ENCODE results near the gene ATP5PF. TPM values are rescaled to one million over a fixed set of nuclear protein-coding genes. Genes with fewer than 3 reads are reported as not detected.

The ATP5PF gene
- total and polyA plus RNA-seq, 8 donors: 35.5 to 158 (median 56.0) TPM

DNA sequence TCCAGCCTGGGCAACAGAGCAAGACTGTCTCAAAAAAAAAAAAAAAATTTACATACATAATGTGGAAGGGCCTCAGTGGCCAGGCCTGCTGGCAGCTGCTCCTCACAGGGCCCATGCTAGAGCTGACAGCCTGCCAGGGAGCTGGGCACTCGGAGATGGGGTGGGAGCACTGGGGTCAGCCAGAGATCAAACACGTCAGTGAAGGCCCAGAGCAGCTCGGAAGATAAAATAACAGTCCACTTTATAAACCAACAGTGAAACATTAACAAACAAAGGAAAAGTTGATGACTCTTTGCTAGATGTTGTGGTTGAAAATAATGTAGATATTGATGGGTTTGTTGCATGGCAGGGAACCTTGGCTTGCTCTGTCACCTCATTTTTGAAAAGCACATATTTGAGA lies 42.7 kb downstream of the ATP5PF start:
- no peaks in the 10 kb centered on the region for H3K27me3 ChIP-seq
- no peak for FAIRE-seq
- WGBS, 2 donors: 75 to 91% methylated on average over 3 of the region's 3 CpGs
- no peak overlapping the region for H3K27ac ChIP-seq
- no peaks in the 10 kb centered on the region for H3K36me3 ChIP-seq
- H3K9me3 ChIP-seq: no peaks in the 10 kb centered on the region
- no peak for DNase-seq
- no peak overlapping the region for H3K4me3 ChIP-seq
- ATAC-seq: no peak
- intact Hi-C loops (cut with DNase I): no loop called here
- H3K4me1 ChIP-seq: no peaks in the 10 kb centered on the region
- TF ChIP-seq, protein P1, sequence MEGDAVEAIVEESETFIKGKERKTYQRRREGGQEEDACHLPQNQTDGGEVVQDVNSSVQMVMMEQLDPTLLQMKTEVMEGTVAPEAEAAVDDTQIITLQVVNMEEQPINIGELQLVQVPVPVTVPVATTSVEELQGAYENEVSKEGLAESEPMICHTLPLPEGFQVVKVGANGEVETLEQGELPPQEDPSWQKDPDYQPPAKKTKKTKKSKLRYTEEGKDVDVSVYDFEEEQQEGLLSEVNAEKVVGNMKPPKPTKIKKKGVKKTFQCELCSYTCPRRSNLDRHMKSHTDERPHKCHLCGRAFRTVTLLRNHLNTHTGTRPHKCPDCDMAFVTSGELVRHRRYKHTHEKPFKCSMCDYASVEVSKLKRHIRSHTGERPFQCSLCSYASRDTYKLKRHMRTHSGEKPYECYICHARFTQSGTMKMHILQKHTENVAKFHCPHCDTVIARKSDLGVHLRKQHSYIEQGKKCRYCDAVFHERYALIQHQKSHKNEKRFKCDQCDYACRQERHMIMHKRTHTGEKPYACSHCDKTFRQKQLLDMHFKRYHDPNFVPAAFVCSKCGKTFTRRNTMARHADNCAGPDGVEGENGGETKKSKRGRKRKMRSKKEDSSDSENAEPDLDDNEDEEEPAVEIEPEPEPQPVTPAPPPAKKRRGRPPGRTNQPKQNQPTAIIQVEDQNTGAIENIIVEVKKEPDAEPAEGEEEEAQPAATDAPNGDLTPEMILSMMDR (IDR thresholded peaks at IDR 0.05): no peak

DNA sequence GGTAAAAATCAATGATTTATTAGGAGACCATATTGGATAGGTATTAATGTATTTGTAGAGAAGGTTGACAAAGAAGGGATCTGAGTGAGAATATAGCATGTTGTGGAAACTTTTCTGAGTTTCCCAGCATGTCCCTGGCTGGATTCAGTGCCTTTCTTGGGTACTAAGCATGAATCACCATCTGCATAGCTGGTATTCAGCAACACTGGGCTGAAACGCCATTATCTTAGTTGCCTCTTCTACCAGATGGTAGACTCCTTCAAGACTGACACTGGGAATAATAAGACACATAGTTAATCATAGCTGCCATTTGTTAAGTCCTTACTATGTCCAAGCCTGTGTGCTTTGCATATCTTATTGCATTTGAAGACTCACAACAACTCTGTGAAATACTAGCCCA lies 45.5 kb downstream of the ATP5PF start:
- no peaks in the 10 kb centered on the region for H3K36me3 ChIP-seq
- no peak overlapping the region for H3K27ac ChIP-seq
- TF ChIP-seq, protein P1 (IDR thresholded peaks at IDR 0.05): no peak
- FAIRE-seq (no peak), ATAC-seq (no peak), DNase-seq (no peak)
- intact Hi-C loops (cut with DNase I): no loop called here
- H3K27me3 ChIP-seq: no peaks in the 10 kb centered on the region
- no peak overlapping the region for H3K4me3 ChIP-seq
- no peaks in the 10 kb centered on the region for H3K9me3 ChIP-seq
- no peaks in the 10 kb centered on the region for H3K4me1 ChIP-seq
- 56 to 57% methylated on average over 1 of the region's 1 CpG for WGBS, 2 donors

DNA sequence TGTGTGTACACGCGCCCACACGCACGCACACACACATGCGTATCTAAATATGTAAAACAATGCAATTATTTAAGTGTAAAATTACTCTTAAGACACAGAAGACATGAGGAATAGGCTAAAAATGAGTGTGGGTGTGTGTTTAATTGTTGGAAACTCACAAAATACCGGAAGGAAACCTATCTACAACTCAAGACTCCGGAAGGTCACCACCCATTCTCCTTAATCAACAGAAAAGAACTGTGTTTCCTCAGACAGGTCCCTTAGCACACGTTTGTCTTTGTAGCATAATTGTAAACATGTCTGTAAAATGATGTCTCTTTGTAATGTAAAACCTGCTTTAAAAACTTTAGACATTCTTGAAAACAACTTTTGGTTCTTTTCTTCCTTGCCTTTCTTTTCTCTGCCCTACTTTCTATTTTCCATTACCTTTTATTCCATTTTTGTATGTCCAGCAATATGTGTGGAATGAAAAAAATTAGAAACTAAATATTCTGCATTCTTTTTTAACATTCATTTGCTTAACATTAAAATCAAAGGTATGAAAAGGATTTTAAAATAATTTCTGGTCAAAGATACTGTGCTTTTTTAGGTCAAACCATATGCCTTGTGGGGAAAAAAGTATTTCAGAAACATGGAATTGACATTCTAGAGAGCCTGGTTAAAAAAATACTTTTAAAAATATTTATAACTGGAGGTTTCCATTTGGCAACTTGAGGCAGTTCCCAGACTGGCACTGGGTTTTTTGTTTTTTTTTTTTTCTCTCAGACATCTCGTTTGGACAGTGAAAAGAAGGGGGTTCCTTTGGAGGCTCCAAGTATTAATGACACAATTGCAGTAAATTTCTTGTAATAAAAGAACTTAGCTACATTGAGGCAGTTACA lies 46.2 kb downstream of the ATP5PF start:
- DNase-seq (no peak), ATAC-seq (no peak), FAIRE-seq (no peak)
- Histone ChIP-seq H3K27me3 (no peaks in the 10 kb centered on the region), H3K4me1 (no peaks in the 10 kb centered on the region), H3K9me3 (no peaks in the 10 kb centered on the region), H3K27ac (no peak overlapping the region), H3K36me3 (no peaks in the 10 kb centered on the region), H3K4me3 (no peak overlapping the region)
- WGBS, 2 donors: 69 to 78% methylated on average over 9 of the region's 9 CpGs
- TF ChIP-seq, protein P1 (IDR thresholded peaks at IDR 0.05): no peak
- intact Hi-C loops (cut with DNase I): no loop called here

DNA sequence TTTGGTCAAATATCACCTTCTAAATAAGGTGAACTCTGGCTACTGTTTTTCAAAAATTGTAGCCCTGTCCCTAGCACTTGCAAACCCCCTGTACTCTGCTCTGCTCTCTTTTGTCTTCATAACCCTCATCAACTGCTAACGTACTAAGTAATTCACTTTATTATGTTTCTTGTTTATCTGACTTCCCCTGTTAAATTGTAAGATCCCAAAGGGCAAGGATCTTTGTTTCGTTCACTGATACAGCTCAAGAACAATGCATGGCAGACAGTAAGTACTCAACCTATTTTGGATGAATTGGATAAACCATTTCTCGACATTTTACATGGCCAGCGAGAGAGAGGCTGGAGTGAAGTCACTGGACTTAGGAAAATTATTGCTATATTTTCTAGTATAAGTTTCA lies 46.9 kb downstream of the ATP5PF start:
- WGBS, 2 donors: 80% methylated on average over 4 of the region's 4 CpGs
- intact Hi-C loops (cut with DNase I): no loop called here
- TF ChIP-seq, protein P1 (IDR thresholded peaks at IDR 0.05): no peak
- ATAC-seq (no peak), FAIRE-seq (no peak), DNase-seq (no peak)
- Histone ChIP-seq H3K4me3 (no peak overlapping the region), H3K27ac (no peak overlapping the region), H3K36me3 (no peaks in the 10 kb centered on the region), H3K4me1 (no peaks in the 10 kb centered on the region), H3K27me3 (no peaks in the 10 kb centered on the region), H3K9me3 (no peaks in the 10 kb centered on the region)

DNA sequence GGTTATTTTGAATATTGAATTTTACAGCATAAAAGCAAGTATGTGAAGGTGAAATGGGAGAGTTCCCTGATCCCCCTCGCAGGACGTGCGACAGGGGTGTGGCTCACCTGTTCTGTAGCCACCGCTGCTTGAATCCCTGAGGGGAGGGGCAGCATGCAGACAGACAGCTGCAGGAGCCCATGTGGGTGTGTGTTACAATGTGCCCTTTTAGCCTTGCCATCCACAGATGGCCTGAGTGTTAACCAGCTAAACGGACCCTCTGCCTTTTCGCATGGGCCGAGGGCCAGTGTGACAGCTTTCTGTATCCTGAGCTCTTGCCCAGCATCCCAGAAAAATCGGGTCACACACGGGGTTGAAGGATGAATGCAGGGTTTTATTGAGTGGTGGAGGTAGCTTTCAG lies 52.3 kb downstream of the ATP5PF start:
- Histone ChIP-seq H3K9me3 (no peaks in the 10 kb centered on the region), H3K36me3 (no peaks in the 10 kb centered on the region), H3K4me3 (no peak overlapping the region), H3K27ac (no peak overlapping the region), H3K27me3 (no peaks in the 10 kb centered on the region), H3K4me1 (no peaks in the 10 kb centered on the region)
- 35 to 38% methylated on average over 9 of the region's 9 CpGs for WGBS, 2 donors
- TF ChIP-seq, protein P1 (IDR thresholded peaks at IDR 0.05): no peak
- DNase-seq: no peak
- intact Hi-C loops (cut with DNase I): no loop called here
- no peak for ATAC-seq
- FAIRE-seq: no peak

Measured in pancreas (tissue), 10 donors.